ENCODE results near the gene STPG1.

DNA sequence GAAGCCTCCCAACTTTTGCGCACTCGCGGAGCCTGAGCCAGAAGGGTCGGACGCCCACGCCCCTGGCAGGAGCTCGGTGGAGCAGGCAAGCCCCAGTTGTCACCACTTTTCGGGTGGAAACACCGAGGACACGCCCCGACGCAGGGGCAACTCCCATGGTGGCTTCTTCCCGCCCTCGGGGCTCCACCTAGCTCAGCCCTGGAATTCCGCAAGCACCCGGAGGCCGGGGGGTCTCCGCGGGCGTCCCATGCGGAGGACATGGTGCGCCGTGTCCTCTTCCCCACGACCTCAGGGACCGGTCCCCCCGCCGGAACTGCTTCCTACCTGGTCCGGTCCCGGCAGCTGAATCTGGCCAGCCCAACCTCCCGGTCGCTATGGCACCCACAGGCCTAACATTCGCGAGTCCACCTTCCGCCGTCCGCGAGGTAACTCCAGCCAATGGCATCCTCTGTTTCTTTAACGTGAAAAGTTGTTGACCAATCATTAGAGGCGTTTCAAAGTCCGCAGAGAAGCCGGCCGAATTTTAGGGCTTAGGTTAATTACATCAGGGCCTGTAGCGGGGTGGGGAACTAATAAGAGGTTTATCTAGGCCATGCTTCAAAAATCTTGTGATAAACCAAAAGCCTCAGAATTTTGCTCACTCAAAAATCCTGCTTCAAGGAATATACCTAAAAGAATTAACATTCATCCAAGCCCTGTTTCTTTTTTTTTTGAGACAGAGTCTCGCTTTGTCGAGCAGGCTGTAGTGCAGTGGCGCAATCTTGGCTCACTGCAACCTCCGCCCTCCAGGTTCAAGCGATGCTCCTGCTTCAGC, at the start of gene STPG1:
- TF ChIP-seq EZH2 (IDR thresholded peaks at IDR 0.05; ENCODE audit: low read length, unreplicated experiment) = no peak
- TF ChIP-seq, protein P1, sequence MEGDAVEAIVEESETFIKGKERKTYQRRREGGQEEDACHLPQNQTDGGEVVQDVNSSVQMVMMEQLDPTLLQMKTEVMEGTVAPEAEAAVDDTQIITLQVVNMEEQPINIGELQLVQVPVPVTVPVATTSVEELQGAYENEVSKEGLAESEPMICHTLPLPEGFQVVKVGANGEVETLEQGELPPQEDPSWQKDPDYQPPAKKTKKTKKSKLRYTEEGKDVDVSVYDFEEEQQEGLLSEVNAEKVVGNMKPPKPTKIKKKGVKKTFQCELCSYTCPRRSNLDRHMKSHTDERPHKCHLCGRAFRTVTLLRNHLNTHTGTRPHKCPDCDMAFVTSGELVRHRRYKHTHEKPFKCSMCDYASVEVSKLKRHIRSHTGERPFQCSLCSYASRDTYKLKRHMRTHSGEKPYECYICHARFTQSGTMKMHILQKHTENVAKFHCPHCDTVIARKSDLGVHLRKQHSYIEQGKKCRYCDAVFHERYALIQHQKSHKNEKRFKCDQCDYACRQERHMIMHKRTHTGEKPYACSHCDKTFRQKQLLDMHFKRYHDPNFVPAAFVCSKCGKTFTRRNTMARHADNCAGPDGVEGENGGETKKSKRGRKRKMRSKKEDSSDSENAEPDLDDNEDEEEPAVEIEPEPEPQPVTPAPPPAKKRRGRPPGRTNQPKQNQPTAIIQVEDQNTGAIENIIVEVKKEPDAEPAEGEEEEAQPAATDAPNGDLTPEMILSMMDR (conservative IDR thresholded peaks at IDR 0.05; ENCODE audit: low read depth, low read length) = no peak
